Esophagus squamous epithelium (tissue), 4 donors: ENCODE results near the gene RIMBP2.

Source experiments
- CTCF ChIP-seq, 6 experiments: fragments of 450-650 bp in 4 of 6; fragments of 200-600 bp in 2 of 6; sonication (generic) in 2 of 6; IDR thresholded peaks; one replicate each; pipeline ENCODE4 v1.5.1; 2016 to 2019; ENCODE audit warnings: antibody characterized with exemption in 6 of 6, mild to moderate bottlenecking in 4 of 6, moderate library complexity in 4 of 6
- POLR2A ChIP-seq, 4 donors: fragments of 450-650 bp; IDR thresholded peaks; one replicate each; pipeline ENCODE4 v1.6.1; 2017; ENCODE audit warnings: antibody characterized with exemption in 4 of 4, mild to moderate bottlenecking in 4 of 4, moderate library complexity in 3 of 4

- TF ChIP-seq CTCF (IDR thresholded peaks at IDR 0.05) = no peak
- TF ChIP-seq POLR2A (IDR thresholded peaks at IDR 0.05) = no peak
Observed at GRCh38 chr12:130717752-130718151, 1.7 kb upstream of the RIMBP2 start.
